ENCODE results near the gene PPFIA1. TPM values are rescaled to one million over a fixed set of nuclear protein-coding genes. Genes with fewer than 3 reads are reported as not detected.

Gene PPFIA1
- polyA plus RNA-seq, 2 of the 4 experiments (the other 2 are of a cell fraction) = 23.3 to 45.6 TPM

DNA sequence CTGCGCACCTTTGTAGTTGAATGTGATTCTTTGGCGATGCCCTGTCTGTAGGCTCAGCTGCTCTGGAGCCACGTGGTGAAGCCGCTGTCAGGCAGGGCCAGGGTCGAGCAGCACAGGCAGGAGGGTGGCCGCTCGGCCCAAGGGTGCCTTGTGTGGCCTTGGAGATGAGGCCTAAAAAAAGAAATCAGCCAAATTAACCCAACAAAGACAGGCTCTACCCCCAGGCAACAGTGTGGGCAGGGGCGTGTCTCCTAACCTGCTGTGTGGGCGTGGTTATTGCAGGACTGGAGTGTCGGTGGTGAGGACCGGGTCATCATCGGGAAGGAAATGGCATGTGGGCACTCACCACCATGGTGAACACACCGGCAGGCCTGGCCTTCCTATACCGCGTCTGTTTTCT is 162.1 kb downstream of the PPFIA1 start:
- TF ChIP-seq CHD4 (IDR thresholded peaks at IDR 0.05; ENCODE audit: borderline replicate concordance) (no peak), KDM1A (IDR thresholded peaks at IDR 0.05; ENCODE audit: low read depth) (no peak), NPAS2 (CRISPR knock-in tag; IDR thresholded peaks at IDR 0.05; ENCODE audit: borderline replicate concordance) (no peak), FOXS1 (CRISPR knock-in tag; IDR thresholded peaks at IDR 0.05) (no peak)
- TF ChIP-seq, protein P1, sequence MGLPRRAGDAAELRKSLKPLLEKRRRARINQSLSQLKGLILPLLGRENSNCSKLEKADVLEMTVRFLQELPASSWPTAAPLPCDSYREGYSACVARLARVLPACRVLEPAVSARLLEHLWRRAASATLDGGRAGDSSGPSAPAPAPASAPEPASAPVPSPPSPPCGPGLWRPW (IDR thresholded peaks at IDR 0.05) = no peak
- TF ChIP-seq, protein P2, sequence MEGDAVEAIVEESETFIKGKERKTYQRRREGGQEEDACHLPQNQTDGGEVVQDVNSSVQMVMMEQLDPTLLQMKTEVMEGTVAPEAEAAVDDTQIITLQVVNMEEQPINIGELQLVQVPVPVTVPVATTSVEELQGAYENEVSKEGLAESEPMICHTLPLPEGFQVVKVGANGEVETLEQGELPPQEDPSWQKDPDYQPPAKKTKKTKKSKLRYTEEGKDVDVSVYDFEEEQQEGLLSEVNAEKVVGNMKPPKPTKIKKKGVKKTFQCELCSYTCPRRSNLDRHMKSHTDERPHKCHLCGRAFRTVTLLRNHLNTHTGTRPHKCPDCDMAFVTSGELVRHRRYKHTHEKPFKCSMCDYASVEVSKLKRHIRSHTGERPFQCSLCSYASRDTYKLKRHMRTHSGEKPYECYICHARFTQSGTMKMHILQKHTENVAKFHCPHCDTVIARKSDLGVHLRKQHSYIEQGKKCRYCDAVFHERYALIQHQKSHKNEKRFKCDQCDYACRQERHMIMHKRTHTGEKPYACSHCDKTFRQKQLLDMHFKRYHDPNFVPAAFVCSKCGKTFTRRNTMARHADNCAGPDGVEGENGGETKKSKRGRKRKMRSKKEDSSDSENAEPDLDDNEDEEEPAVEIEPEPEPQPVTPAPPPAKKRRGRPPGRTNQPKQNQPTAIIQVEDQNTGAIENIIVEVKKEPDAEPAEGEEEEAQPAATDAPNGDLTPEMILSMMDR (IDR thresholded peaks at IDR 0.05) = no peak
- TF ChIP-seq, protein P3, sequence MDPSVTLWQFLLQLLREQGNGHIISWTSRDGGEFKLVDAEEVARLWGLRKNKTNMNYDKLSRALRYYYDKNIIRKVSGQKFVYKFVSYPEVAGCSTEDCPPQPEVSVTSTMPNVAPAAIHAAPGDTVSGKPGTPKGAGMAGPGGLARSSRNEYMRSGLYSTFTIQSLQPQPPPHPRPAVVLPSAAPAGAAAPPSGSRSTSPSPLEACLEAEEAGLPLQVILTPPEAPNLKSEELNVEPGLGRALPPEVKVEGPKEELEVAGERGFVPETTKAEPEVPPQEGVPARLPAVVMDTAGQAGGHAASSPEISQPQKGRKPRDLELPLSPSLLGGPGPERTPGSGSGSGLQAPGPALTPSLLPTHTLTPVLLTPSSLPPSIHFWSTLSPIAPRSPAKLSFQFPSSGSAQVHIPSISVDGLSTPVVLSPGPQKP (IDR thresholded peaks at IDR 0.05; ENCODE audit: low read depth, low read length) = no peak
- WGBS (ENCODE audit: missing lambda C conversion rate) = 91% methylated on average over 15 of the region's 15 CpGs
- DNase-seq (ENCODE audit: low read depth in 1 of 2, low spot score in 1 of 2) (no peak), FAIRE-seq (no peak), ATAC-seq (no peak)
- no peak overlapping the region for H3K27ac ChIP-seq
- ChIA-PET POLR2A (no interaction called here), CTCF (no interaction called here)
- H3K4me3 ChIP-seq = no peak overlapping the region
- H3K9me3 ChIP-seq = no peaks in the 10 kb centered on the region
- no peaks in the 10 kb centered on the region for H3K4me1 ChIP-seq
- no peak overlapping the region for H3K4me2 ChIP-seq

DNA sequence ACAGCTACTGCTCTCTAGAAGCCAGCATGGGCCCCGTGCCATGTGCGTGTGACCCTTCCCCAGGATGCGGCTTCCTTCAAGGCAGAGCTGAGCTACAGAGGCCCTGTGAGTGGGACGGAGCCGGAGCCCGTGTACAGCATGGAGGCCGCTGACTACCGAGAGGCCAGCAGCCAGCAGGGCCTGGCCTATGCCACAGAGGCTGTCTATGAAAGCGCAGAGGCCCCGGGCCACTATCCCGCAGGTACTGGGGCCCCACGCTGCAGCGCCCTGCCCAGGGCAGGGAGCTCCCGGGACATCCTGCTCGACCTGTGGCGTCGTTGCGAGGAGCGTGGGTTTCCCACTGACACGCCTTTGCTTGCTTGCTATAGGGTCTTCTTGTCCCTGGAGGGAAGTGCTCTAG is 162.5 kb downstream of the PPFIA1 start:
- TF ChIP-seq, protein P4, sequence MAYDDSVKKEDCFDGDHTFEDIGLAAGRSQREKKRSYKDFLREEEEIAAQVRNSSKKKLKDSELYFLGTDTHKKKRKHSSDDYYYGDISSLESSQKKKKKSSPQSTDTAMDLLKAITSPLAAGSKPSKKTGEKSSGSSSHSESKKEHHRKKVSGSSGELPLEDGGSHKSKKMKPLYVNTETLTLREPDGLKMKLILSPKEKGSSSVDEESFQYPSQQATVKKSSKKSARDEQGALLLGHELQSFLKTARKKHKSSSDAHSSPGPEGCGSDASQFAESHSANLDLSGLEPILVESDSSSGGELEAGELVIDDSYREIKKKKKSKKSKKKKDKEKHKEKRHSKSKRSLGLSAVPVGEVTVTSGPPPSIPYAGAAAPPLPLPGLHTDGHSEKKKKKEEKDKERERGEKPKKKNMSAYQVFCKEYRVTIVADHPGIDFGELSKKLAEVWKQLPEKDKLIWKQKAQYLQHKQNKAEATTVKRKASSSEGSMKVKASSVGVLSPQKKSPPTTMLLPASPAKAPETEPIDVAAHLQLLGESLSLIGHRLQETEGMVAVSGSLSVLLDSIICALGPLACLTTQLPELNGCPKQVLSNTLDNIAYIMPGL (CRISPR knock-in tag; IDR thresholded peaks at IDR 0.05; ENCODE audit: borderline replicate concordance) = no peak
- TF ChIP-seq RAD21 (conservative IDR thresholded peaks at IDR 0.05 in 1 of 2, IDR thresholded peaks at IDR 0.05 in 1 of 2) = no peak
- TF ChIP-seq POLR2AphosphoS2 (conservative IDR thresholded peaks at IDR 0.05; ENCODE audit: low read length) = no peak
- TF ChIP-seq NR3C1 (IDR thresholded peaks at IDR 0.05) = no peak
- TF ChIP-seq RNF2 (IDR thresholded peaks at IDR 0.05; ENCODE audit: borderline replicate concordance, low read depth) = no peak
- TF ChIP-seq, protein P5, sequence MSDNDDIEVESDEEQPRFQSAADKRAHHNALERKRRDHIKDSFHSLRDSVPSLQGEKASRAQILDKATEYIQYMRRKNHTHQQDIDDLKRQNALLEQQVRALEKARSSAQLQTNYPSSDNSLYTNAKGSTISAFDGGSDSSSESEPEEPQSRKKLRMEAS (IDR thresholded peaks at IDR 0.05) = no peak
- no peak for TF ChIP-seq HDAC2 (IDR thresholded peaks at IDR 0.05)
- TF ChIP-seq FOSL2 (IDR thresholded peaks at IDR 0.05) = no peak
- no peak for TF ChIP-seq FOSL2 (CRISPR knock-in tag; IDR thresholded peaks at IDR 0.05)
- TF ChIP-seq KDM1A (IDR thresholded peaks at IDR 0.05; ENCODE audit: low read depth) = no peak
- no peak for TF ChIP-seq FOSB (CRISPR knock-in tag; IDR thresholded peaks at IDR 0.05)
- no peak for TF ChIP-seq TP53 (CRISPR knock-in tag; IDR thresholded peaks at IDR 0.05)
- no peak for TF ChIP-seq RFX5 (IDR thresholded peaks at IDR 0.05)
- Histone ChIP-seq H3K4me2 (no peak overlapping the region), H3K9me3 (no peaks in the 10 kb centered on the region), H3K27ac (no peak overlapping the region), H3K4me1 (no peaks in the 10 kb centered on the region), H3K4me3 (no peak overlapping the region)
- CTCF ChIA-PET = no interaction called here
- no peak for FAIRE-seq
- no peak for ATAC-seq
- no peak for DNase-seq (ENCODE audit: low read depth in 1 of 2, low spot score in 1 of 2)
- POLR2A ChIA-PET = no interaction called here
- whole genome bisulfite sequencing (ENCODE audit: missing lambda C conversion rate) = 97% methylated on average over 6 of the region's 20 CpGs

DNA sequence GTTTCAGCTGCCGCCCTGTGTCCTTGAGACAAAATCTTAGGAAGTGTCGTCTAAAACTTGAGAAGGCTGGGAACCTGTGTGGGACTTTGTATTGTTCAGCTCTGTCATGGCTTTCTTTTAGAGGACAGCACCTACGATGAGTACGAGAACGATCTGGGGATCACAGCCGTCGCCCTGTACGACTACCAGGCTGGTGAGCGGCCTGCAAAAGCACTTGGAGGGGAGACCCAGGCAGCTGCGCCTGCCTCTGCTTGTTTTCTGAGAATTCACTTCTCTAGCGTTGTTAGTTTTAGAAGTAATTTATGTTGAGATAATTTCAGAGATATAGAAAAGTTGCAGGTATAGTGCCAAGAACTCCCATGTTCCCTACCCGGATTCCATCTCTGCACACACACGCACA is 163.0 kb downstream of the PPFIA1 start:
- no peak overlapping the region for H3K4me3 ChIP-seq
- H3K9me3 ChIP-seq = no peaks in the 10 kb centered on the region
- no peak overlapping the region for H3K4me2 ChIP-seq
- H3K4me1 ChIP-seq = no peaks in the 10 kb centered on the region
- ChIA-PET CTCF (interaction anchor here (1.0 kb wide), 1 partner anchor 22 kb away, joined by 3 read pairs; no protein-coding TSS in a partner anchor), POLR2A (no interaction called here)
- WGBS (ENCODE audit: missing lambda C conversion rate) = 98% methylated on average over 13 of the region's 13 CpGs
- no peak overlapping the region for H3K27ac ChIP-seq
- DNase-seq (ENCODE audit: low read depth in 1 of 2, low spot score in 1 of 2) (no peak), ATAC-seq (no peak), FAIRE-seq (no peak)
- TF ChIP-seq FOSB (CRISPR knock-in tag; IDR thresholded peaks at IDR 0.05) (no peak), CBX2 (IDR thresholded peaks at IDR 0.05; ENCODE audit: borderline replicate concordance, low read depth) (no peak), PHF8 (IDR thresholded peaks at IDR 0.05; ENCODE audit: borderline replicate concordance, low read depth) (no peak), BHLHE40 (IDR thresholded peaks at IDR 0.05; ENCODE audit: low read depth, low read length) (no peak), POLR2A (IDR thresholded peaks at IDR 0.05; ENCODE audit: low read length) (no peak), KDM5A (IDR thresholded peaks at IDR 0.05) (no peak), CHD4 (IDR thresholded peaks at IDR 0.05; ENCODE audit: borderline replicate concordance) (no peak), SREBF2 (IDR thresholded peaks at IDR 0.05) (no peak), CEBPB (IDR thresholded peaks at IDR 0.05) (no peak), ZC3H11A (IDR thresholded peaks at IDR 0.05) (no peak), HEYL (CRISPR knock-in tag; IDR thresholded peaks at IDR 0.05) (no peak)
